Natural killer cell treated with Interleukin-12 subunit alpha and Interleukin-12 subunit beta and Interleukin-15 and Interleukin-18, amount 100 ng/mL, for 72 hours (primary cell): Measurements from ENCODE around the gene PAWR. TPM values are rescaled to one million over a fixed set of nuclear protein-coding genes. Genes with fewer than 3 reads are reported as not detected.
"Not testable (repeated sequence)": the region's sequence is repeated elsewhere in the genome, so short reads cannot be mapped to it uniquely, and the experiment has no call there.

ENCODE experiments used
- ATAC-seq, 2 donors: fragments of 150-1000 bp; cut with Tn5 transposase in 1 of 2; sonication (Bioruptor Pico), chemical (Tn5 transposase) in 1 of 2; 2 replicates each; pipeline ENCODE4 v1.10.0; 2021
- DNase-seq: peaks from one replicate; pipeline ENCODE4 v3.0.0; 2022; ENCODE audit warnings: low spot score
- H3K27ac Mint-ChIP-seq, 2 donors: 1 replicate in 1 of 2; 2 replicates in 1 of 2; pipeline ENCODE4 v1.8.0; 2022; ENCODE audit warnings: mixed read lengths in 2 of 2, mild to moderate bottlenecking in 1 of 2, moderate library complexity in 1 of 2
- H3K27me3 Mint-ChIP-seq, 2 donors: 1 replicate in 1 of 2; 2 replicates in 1 of 2; pipeline ENCODE4 v1.8.0; 2022; ENCODE audit warnings: mixed read lengths in 2 of 2
- H3K36me3 Mint-ChIP-seq: one replicate; pipeline ENCODE4 v1.8.0; 2022; ENCODE audit warnings: mixed read lengths
- H3K4me1 Mint-ChIP-seq, 2 donors: 1 replicate in 1 of 2; 2 replicates in 1 of 2; pipeline ENCODE4 v1.8.0; 2022; ENCODE audit warnings: low read depth in 2 of 2, mixed read lengths in 2 of 2, mild to moderate bottlenecking in 1 of 2
- H3K4me3 Mint-ChIP-seq: one replicate; pipeline ENCODE4 v1.8.0; 2022; ENCODE audit warnings: mixed read lengths
- H3K9me3 Mint-ChIP-seq: 2 replicates; pipeline ENCODE4 v1.8.0; 2022; ENCODE audit warnings: mixed read lengths
- total RNA-seq, 2 donors: library from RNA; stranded (reverse); gene quantifications; one replicate each; pipeline ENCODE4 v1.2.3, GENCODE V29; 2022

Gene PAWR
- total RNA-seq, 2 donors from 2014 or later = 3.5 to 10.2 TPM

DNA sequence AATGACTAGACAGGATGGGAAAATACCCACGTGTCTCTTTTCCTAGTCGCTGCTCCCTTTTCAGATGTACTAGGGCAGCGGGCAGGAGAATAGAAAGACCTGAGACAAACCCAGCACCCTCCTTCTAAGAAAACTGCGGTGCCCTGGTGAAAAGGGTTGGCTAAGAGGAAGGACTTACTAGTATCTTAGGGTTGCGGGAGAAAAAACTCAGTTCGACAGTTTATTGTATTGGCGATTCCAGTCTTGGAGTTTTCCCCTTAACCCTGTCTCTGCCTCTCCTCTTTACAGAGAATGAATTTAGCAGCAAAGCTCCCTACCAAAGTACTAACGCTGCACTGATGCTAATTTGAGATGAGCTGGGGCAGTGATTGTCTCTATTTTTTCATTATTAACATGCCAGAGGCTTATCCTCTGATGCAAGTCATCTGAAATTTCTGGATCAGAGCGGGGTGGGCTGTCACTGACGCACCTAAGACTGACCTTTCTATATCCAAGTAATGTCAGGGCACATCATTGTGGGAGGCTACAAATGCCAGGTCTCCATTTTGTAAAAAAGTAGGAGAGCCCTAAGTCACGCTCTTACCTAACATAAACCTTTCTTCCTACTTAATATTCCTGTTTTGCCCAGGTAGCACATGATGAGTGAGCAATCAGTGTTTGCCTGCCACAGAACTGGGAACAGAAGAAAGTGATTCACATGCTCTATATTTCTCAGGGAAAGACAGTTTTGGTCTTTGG lies 916 bp upstream of the PAWR start:
- peaks cover 22 to 65% of the 10 kb centered on the region in 2 donors for H3K27me3 Mint-ChIP-seq
- H3K9me3 Mint-ChIP-seq = no peaks in the 10 kb centered on the region
- H3K4me1 Mint-ChIP-seq = peaks cover 10 to 15% of the 10 kb centered on the region in 2 donors
- no peak for DNase-seq
- H3K27ac Mint-ChIP-seq = no peak overlapping the region
- ATAC-seq = no peak
- peak overlapping the region; percentile 85 for H3K4me3 Mint-ChIP-seq
- H3K36me3 Mint-ChIP-seq = no peaks in the 10 kb centered on the region

DNA sequence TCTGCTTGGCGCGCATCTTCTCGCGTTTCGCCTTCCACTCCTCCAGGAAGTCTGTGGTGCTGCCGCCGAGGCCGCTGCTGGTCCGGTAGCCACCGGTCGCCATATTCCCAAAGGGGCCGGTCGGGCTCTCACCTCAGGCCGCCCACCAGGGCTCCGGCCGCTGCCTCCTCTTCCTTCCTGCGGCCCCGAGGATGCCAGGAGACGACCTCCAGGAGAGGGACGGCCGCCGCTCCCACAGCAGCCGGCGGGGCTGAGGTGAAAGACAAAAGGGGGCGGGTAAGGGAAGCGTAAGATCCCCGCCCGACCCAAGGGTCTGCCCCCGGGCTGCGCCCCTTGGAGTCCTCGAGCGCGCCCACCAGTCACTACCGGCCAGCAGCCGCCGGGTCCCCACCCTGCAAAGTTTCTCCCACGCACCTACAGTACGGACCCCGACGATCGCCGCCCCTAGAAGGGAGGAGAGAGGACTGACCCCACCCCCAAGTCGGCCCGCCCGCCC lies 574 bp downstream of the PAWR start:
- peaks cover 20 to 61% of the 10 kb centered on the region in 2 donors for H3K27me3 Mint-ChIP-seq
- H3K4me3 Mint-ChIP-seq = peak overlapping the region; percentile 67
- H3K9me3 Mint-ChIP-seq = no peaks in the 10 kb centered on the region
- DNase-seq (no peak), ATAC-seq (peak; percentile 49)
- no peaks in the 10 kb centered on the region for H3K36me3 Mint-ChIP-seq
- H3K27ac Mint-ChIP-seq = no peak overlapping the region
- H3K4me1 Mint-ChIP-seq = peaks cover 10 to 15% of the 10 kb centered on the region in 2 donors

DNA sequence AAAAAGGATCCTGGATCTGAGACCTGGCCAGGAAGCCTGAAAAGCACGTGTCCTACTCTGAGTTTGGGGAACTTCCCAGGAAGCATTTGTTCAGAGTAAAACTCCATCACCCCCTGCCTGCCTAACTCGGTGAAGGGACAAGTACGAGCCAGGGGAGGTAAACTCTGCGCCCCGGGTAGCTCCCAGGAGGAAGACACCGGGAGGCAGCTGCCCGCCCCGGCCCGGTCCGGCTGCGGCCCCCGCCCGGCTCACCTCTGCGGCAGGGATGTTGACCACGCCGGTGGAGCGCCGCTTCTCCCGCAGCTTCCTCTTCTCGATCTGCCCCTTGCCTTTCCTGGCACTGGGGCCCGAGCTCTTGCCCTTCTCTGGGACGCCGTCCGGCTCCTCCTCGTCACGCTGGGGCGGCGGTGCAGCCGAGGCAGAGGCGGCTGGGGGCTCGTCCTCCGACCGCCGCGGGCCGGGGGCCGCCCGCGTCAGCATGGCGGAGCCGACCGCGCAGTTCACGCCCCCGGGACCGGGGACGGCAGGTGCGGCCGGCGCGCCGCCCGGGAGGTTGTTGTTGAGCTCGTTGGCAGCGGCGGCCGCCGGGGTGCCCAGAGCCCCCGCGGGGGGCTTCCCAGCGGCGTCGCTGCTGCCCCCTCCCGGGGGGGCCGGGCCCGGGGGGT lies 1.2 kb downstream of the PAWR start:
- DNase-seq = no peak
- peaks cover 18 to 55% of the 10 kb centered on the region in 2 donors for H3K27me3 Mint-ChIP-seq
- H3K9me3 Mint-ChIP-seq = no peaks in the 10 kb centered on the region
- peak; percentile 45 to 57 for ATAC-seq
- no peaks in the 10 kb centered on the region for H3K36me3 Mint-ChIP-seq
- no peak overlapping the region for H3K27ac Mint-ChIP-seq
- peak overlapping the region; percentile 72 for H3K4me3 Mint-ChIP-seq
- H3K4me1 Mint-ChIP-seq = peaks cover 10 to 15% of the 10 kb centered on the region in 2 donors

DNA sequence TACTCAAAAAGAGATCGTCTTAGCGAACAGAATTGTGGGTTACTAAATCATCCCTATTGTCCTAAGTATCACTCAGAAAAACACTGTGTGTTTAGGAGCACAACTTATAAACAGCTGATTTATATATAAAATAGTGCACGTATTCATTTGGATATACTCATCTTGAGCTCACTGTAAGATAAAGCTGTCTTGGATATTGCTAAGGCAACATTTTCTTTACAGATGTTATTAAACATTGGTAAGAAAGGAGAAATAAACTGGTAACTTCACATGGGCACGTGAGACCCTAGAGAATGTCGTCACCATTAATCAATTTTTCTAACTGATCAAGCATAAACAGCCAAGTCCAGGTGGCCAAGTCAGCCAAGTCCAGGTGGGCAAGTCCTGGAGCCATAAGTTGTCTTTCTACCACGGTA lies 1.7 kb downstream of the PAWR start:
- H3K9me3 Mint-ChIP-seq = no peaks in the 10 kb centered on the region
- ATAC-seq (no peak), DNase-seq (no peak)
- no peak overlapping the region for H3K27ac Mint-ChIP-seq
- peaks cover 18 to 52% of the 10 kb centered on the region in 2 donors for H3K27me3 Mint-ChIP-seq
- H3K4me1 Mint-ChIP-seq = peaks cover 10 to 15% of the 10 kb centered on the region in 2 donors
- no peaks in the 10 kb centered on the region for H3K36me3 Mint-ChIP-seq
- peak overlapping the region; percentile 72 for H3K4me3 Mint-ChIP-seq

DNA sequence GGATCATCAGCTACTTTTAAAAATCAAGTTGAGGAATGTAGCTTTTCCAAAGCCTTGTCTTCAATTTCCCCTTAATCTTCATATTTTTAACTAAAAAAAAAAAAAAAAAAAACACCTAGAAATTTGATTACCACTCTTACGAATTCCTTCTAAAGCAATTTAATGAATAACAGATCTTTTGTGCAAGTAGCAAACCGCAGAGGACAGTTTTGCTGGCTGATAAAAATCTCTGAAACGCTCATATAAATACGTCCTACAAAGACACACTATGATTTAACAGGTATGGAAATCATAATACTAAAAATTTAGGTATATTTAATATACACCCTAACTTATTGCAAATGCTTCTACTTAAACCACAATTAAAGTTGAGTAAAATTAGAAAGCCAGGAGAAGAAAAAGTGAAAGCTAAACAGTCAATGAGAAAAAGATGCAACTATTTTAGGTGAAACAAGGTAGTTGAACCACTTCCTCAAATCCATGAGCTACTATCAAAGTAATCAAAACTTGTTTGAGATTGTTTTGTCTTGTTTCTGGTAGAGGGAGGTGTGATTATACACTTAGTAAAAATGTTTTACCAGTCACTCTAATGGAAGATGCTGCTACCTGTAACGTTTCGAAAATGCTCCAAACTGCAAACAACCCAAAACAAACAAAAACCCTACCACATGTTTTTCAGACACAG lies 2.2 kb downstream of the PAWR start:
- Mint-ChIP-seq H3K27ac (no peak overlapping the region), H3K4me1 (peaks cover 10 to 15% of the 10 kb centered on the region in 2 donors), H3K4me3 (peak overlapping the region; percentile 72), H3K27me3 (peaks cover 18 to 50% of the 10 kb centered on the region in 2 donors), H3K9me3 (no peaks in the 10 kb centered on the region), H3K36me3 (no peaks in the 10 kb centered on the region)
- DNase-seq = no peak
- ATAC-seq = no peak

DNA sequence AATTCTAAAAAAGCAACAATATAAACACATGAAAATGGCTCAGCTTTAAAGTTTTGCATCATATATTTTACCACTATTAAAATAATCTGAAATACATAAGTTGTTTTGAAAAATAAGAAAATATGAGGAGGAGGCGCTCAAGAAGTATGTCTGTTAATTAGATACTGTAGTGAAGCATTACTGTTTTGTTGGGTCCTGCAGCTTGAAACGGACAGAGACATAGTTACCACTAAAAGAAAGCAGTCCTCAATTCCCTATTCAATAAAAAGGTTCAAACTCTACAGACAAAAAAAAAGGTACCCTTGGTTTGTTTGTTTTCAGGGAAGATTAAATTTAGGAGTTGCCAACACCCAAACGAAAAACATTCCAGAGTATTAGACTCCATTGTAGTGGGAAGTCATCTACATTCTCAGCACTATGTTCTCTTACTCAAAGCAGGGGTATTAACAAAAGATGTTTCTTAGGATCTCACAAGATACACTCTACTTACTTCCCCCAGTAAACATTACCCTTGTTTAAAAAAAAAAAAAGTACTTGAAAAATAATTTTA lies 3.0 kb downstream of the PAWR start:
- no peak for DNase-seq
- no peak overlapping the region for H3K27ac Mint-ChIP-seq
- peaks cover 10 to 15% of the 10 kb centered on the region in 2 donors for H3K4me1 Mint-ChIP-seq
- no peak for ATAC-seq
- peak overlapping the region; percentile 72 for H3K4me3 Mint-ChIP-seq
- peaks cover 18 to 43% of the 10 kb centered on the region in 2 donors for H3K27me3 Mint-ChIP-seq
- H3K9me3 Mint-ChIP-seq = no peaks in the 10 kb centered on the region
- no peaks in the 10 kb centered on the region for H3K36me3 Mint-ChIP-seq

DNA sequence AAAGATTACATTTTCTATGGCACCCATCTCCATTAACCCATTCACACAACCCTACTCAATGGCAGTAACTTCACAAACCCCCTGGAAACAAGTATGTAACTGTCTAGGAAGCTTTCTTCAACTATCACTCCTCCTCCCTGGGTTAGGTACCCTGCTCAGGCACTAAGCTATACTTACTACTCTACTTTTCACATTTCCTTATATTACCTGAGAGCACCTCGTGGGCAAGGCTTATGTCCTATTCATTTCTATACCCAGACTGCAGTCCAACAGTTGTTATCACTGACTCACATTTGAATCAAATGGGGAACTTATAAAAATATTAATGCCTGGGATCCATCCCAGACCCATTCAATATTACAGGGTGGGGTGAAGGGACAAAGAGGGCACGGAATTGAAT lies 4.6 kb downstream of the PAWR start:
- Mint-ChIP-seq H3K4me3 (no peak overlapping the region), H3K27ac (no peak overlapping the region), H3K4me1 (peaks cover 7 to 11% of the 10 kb centered on the region in 2 donors), H3K36me3 (no peaks in the 10 kb centered on the region), H3K27me3 (peaks cover 12 to 36% of the 10 kb centered on the region in 2 donors), H3K9me3 (no peaks in the 10 kb centered on the region)
- ATAC-seq = no peak
- no peak for DNase-seq

DNA sequence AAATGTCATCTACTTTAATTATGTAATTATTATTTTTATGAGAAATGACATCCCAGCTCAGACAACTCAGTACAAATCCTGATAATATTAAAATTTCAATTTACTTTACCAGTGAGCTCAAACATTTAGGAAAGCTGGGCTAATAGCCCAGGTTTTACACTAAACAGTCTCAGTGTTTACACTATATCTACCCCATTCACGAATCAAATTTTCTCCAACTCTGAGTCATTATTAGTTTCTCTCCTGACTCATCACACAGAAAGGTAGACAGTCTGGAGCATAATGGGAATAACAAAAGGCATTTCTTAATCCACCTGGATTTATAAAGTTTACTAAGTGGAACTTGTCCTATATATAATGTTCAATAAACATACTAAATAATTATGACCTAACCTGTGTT lies 5.7 kb downstream of the PAWR start:
- ATAC-seq (no peak), DNase-seq (no peak)
- Mint-ChIP-seq H3K27ac (no peak overlapping the region), H3K4me3 (no peak overlapping the region), H3K27me3 (peaks cover 12 to 34% of the 10 kb centered on the region in 2 donors), H3K9me3 (no peaks in the 10 kb centered on the region), H3K36me3 (no peaks in the 10 kb centered on the region), H3K4me1 (peaks cover 7 to 10% of the 10 kb centered on the region in 2 donors)

DNA sequence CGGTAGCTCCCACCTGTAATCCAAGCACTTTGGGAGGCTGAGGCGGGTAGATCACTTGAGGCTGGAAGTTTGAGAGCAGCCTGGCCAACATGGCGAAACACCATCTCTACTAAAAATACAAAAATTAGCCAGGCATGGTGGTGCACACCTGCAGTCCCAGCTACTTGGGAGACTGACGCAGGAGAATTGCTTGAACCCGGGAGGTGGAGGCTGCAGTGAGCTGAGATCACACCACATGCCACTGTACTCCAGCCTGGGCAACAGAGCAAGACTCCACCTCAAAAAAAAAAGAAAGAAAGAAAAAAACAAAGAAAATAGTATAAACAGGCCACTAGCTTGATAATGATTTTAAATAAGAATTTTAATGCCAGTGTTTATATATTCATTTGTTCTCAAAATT lies 6.4 kb downstream of the PAWR start:
- Mint-ChIP-seq H3K4me1 (peaks cover 7 to 10% of the 10 kb centered on the region in 2 donors), H3K27me3 (peaks cover 15 to 34% of the 10 kb centered on the region in 2 donors)
- not testable (repeated sequence) for ATAC-seq, H3K4me3 Mint-ChIP-seq, H3K27ac Mint-ChIP-seq, H3K36me3 Mint-ChIP-seq, H3K9me3 Mint-ChIP-seq, DNase-seq

DNA sequence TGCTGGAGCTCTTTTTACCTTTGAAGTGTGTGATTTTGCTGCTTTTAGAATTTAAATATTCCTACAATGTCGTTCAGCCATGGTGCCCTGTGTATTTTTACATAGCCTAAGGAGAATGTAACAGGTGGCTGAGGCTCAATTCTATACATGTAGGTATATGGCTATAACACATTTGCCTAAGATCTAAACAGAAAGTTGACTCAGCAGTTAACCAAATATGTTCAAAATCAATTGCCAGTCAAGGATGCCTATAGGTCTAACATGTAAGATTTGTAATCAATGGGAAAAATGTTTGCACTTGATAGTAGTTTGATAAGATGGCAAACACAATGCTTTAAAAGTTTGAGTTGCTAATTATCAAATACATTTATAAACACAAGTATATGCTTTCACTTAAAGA lies 8.2 kb downstream of the PAWR start:
- H3K27ac Mint-ChIP-seq = no peak overlapping the region
- ATAC-seq (no peak), DNase-seq (no peak)
- peaks cover 9 to 21% of the 10 kb centered on the region in 2 donors for H3K27me3 Mint-ChIP-seq
- no peak overlapping the region for H3K4me3 Mint-ChIP-seq
- H3K9me3 Mint-ChIP-seq = no peaks in the 10 kb centered on the region
- no peaks in the 10 kb centered on the region for H3K4me1 Mint-ChIP-seq
- H3K36me3 Mint-ChIP-seq = no peaks in the 10 kb centered on the region

DNA sequence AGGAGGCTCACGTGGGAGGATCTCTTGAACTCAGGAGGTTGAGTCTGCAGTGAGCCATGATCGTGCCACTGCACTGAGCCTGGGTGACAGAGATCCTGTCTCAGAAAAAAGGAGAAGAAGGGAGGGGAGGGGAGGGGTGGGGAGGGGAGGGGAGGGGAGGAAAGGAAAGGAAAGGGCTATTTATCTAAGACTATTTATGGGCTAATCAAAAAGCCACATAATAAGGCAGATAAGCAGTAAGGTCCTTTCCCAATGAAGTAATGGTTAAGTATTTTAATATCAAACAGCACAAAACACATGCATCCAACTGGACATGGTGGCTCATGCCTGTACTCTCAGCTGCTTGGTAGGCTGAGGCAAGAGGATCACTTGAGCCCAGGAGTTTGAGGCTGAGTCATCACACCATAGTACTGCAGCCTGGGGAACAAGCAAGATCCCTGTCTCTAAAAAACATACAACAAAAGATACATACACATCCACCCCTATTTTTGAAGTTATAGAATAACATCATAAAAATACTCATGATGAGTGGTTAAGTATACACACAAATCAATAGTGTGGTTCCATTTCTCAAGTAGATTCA lies 9.7 kb downstream of the PAWR start:
- ATAC-seq = no peak
- Mint-ChIP-seq H3K27ac (no peak overlapping the region), H3K4me3 (no peak overlapping the region), H3K4me1 (no peaks in the 10 kb centered on the region), H3K36me3 (no peaks in the 10 kb centered on the region), H3K27me3 (peaks cover 4 to 11% of the 10 kb centered on the region in 2 donors), H3K9me3 (no peaks in the 10 kb centered on the region)
- DNase-seq = no peak

DNA sequence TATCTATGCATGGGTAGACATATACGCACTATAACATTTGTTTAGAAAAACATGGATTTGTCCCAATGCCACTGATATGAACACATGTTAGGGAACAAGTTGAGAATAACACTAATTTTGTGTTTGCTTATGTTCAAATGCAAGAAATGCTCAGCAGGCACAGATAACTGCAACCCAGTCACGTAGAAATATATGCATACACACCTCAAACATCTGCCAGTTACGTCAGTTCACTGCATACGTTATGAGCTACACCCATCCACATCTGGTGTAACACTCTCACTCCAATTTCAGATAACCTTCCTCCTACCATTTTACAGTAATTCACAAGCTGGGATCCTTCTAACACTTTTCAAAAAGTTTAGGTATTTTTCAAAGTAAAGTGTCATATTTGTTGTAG lies 10.7 kb downstream of the PAWR start:
- peaks cover 3 to 10% of the 10 kb centered on the region in 2 donors for H3K27me3 Mint-ChIP-seq
- DNase-seq (no peak), ATAC-seq (no peak)
- no peaks in the 10 kb centered on the region for H3K36me3 Mint-ChIP-seq
- no peaks in the 10 kb centered on the region for H3K4me1 Mint-ChIP-seq
- H3K9me3 Mint-ChIP-seq = no peaks in the 10 kb centered on the region
- H3K27ac Mint-ChIP-seq = no peak overlapping the region
- no peak overlapping the region for H3K4me3 Mint-ChIP-seq

DNA sequence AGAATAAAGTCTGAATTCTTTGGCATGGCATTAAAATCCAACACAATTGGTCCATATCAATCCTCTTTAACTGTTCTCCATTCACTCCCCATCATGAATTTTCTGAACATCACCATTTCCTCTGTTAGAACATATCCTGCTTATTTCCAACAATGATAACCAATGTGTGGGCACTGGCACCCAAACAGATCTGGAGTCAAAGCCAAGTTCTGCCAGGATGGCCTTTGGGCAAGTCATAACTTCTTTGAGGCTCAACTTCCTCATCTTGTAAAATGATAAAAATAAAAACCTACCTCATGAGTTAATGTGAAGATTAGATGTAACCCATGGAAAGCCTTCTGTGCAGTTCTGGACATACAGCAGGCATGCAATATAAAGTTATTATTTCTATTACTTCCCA lies 12.5 kb downstream of the PAWR start:
- DNase-seq (no peak), ATAC-seq (no peak)
- Mint-ChIP-seq H3K36me3 (no peaks in the 10 kb centered on the region), H3K27me3 (peaks cover 3 to 10% of the 10 kb centered on the region in 2 donors), H3K9me3 (no peaks in the 10 kb centered on the region), H3K4me1 (no peaks in the 10 kb centered on the region), H3K4me3 (no peak overlapping the region), H3K27ac (no peak overlapping the region)
